ENCODE results near the gene THAP5.

GRCh38 chr7:108592646-108593201 lies 23.2 kb upstream of the THAP5 start:
- TF ChIP-seq POLR2A (IDR thresholded peaks at IDR 0.05) (no peak), CTCF (IDR thresholded peaks at IDR 0.05 in 4 of 5, conservative IDR thresholded peaks at IDR 0.05 in 1 of 5) (no peak)
